Pancreas (tissue), 10 donors: Measurements from ENCODE around the gene H2BW2. TPM values are rescaled to one million over a fixed set of nuclear protein-coding genes. Genes with fewer than 3 reads are reported as not detected.
A peak's percentile ranks its signal among the peaks of the same experiment; 100 is the strongest.
"Not testable (repeated sequence)": the region's sequence is repeated elsewhere in the genome, so short reads cannot be mapped to it uniquely, and the experiment has no call there.

Experiments used
- ATAC-seq, 4 donors: fragments of 200-7000 bp; cut with Tn5 transposase; one replicate each; pipeline versions ENCODE4 v1.8.0 to v1.9.1; 2020; ENCODE audit warnings: mild to moderate bottlenecking in 4 of 4, moderate library complexity in 4 of 4
- DNase-seq, 6 donors: peaks; one replicate each; pipeline ENCODE4 v3.0.0-alpha.2; 2020
- FAIRE-seq: peaks from 2 replicates; lab custom pipeline; 2012; peaks lifted over from hg19 to GRCh38; lab: Jason Lieb, UNC
- H3K27ac ChIP-seq, 4 donors: fragments of 200-600 bp; sonication (generic); 1 replicate in 3 of 4; 2 replicates in 1 of 4; pipeline versions ENCODE4 v1.5.0 to v1.8.0; 2020
- H3K27me3 ChIP-seq, 4 donors: fragments of 200-600 bp; one replicate each; pipeline ENCODE4 v1.8.0; 2021
- H3K36me3 ChIP-seq, 3 donors: fragments of 200-600 bp; sonication (generic) in 1 of 3; one replicate each; pipeline versions ENCODE4 v1.5.0 to v1.8.0; 2020 to 2021
- H3K4me1 ChIP-seq, 3 donors: fragments of 200-600 bp; one replicate each; pipeline ENCODE4 v1.8.0; 2021
- H3K4me3 ChIP-seq, 4 donors: fragments of 200-600 bp; sonication (generic) in 2 of 4; one replicate each; pipeline versions ENCODE4 v1.5.0 to v1.8.0; 2020 to 2021
- H3K9me3 ChIP-seq, 4 donors: fragments of 200-600 bp; one replicate each; pipeline ENCODE4 v1.8.0; 2021
- WGBS, 2 donors: extraction: QIAGEN DNeasy Blood & Tissue Kit; methylation state at CpG; one replicate each; pipeline ENCODE4 v1.1.7; 2013; 5-methylcytosine and 5-hydroxymethylcytosine counted together
- intact Hi-C, 3 donors: fragments of 100-400 bp; cut with DNase I; formaldehyde crosslinking; loops; one replicate each; pipeline versions ENCODE4 v1.11.1 to v1.14.2; 2022
- polyA plus RNA-seq, 2 donors: library from polyadenylated mRNA; stranded (reverse); fragments of 200-250 nt; gene quantifications; one replicate each; pipeline ENCODE4 v1.2.3, GENCODE V29; 2013
- total RNA-seq, 6 donors: library from RNA; stranded (reverse); fragmentation: NEBNext Ultra II Directional in 4 of 6; extraction: Animal tissue kit (Norgen Biotek cat#: 25700) in 4 of 6; gene quantifications; one replicate each; pipeline versions ENCODE4 v1.2.1 to v1.2.4, GENCODE V29; 2021 to 2023
- TF ChIP-seq, protein P1 (sequence below), 4 donors: fragments of 200-600 bp; sonication (generic) in 3 of 4; IDR thresholded peaks; one replicate each; pipeline versions ENCODE4 v1.5.0 to v1.8.0; 2021; ENCODE audit warnings: antibody characterized with exemption in 4 of 4
- donor health status: healthy with polysubstance abuse.
- donor health status: DM: no; HTN: no; CAD: no; lungs with moderate emphysema.
- donor health status: DM: no; HTN: no; CAD: no.
- donor health status: control.
- donor health status: control.
- donor health status: Bipolar disorder and iron deficiency.
- donor health status: DM: yes; HTN: yes; CAD: no.
- donor health status: DM: no; HTN: no; CAD: no.
- donor health status: DM: no; HTN: no; CAD: no.
- donor health status: DM: yes; HTN: yes; CAD: no.

Gene H2BW2
- total and polyA plus RNA-seq, 8 donors = not detected

DNA sequence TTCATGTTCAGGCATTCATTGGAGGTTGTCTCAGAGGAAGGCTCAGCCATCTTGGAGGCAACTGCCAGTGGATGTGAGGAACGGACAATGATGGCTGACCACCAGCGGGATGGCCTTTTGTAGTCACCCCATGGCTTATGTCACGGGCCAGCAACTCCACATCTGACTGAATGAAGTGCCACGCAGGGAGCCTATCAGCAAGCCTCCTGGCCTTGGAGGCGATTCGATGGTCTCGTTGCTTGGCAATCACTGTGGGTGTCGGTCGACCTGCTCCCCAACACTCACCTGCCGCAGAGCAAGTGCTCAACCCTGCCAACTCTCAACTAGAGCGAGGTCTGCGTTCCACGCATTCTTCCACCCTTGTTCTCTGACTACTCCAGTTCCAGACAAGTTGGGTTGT is 7.4 kb downstream of the H2BW2 start:
- H3K27me3 ChIP-seq = no peaks in the 10 kb centered on the region
- ATAC-seq = no peak
- TF ChIP-seq, protein P1, sequence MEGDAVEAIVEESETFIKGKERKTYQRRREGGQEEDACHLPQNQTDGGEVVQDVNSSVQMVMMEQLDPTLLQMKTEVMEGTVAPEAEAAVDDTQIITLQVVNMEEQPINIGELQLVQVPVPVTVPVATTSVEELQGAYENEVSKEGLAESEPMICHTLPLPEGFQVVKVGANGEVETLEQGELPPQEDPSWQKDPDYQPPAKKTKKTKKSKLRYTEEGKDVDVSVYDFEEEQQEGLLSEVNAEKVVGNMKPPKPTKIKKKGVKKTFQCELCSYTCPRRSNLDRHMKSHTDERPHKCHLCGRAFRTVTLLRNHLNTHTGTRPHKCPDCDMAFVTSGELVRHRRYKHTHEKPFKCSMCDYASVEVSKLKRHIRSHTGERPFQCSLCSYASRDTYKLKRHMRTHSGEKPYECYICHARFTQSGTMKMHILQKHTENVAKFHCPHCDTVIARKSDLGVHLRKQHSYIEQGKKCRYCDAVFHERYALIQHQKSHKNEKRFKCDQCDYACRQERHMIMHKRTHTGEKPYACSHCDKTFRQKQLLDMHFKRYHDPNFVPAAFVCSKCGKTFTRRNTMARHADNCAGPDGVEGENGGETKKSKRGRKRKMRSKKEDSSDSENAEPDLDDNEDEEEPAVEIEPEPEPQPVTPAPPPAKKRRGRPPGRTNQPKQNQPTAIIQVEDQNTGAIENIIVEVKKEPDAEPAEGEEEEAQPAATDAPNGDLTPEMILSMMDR (IDR thresholded peaks at IDR 0.05) = no peak
- H3K9me3 ChIP-seq = no peaks in the 10 kb centered on the region
- DNase-seq = no peak
- no peak overlapping the region for H3K4me3 ChIP-seq
- FAIRE-seq = no peak
- no peaks in the 10 kb centered on the region for H3K4me1 ChIP-seq
- no peaks in the 10 kb centered on the region for H3K36me3 ChIP-seq
- intact Hi-C loops = no loop called here
- no peak overlapping the region for H3K27ac ChIP-seq
- 83 to 85% methylated on average over 13 of the region's 13 CpGs for WGBS, 2 donors

DNA sequence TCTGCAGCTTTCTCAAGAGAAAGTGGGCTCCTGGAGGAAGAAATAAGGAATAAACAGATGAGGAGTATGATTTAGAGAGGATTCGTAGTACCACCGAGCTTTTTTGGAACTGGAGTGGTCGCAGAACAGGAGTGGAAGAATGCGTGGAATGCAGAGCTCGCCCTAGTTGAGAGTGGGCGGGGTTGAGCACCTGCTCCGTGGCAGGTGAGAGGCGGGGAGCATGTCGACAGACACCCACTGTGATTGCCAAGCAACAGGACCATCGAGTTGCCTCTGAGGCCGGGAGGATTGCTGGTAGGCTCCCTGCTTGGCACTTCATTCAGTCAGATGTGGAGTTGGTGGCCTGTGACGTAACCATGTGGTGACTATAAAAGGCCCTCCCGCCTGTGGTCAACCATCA is 15.2 kb downstream of the H2BW2 start:
- H3K9me3 ChIP-seq, ATAC-seq, H3K4me1 ChIP-seq, intact Hi-C loops, H3K36me3 ChIP-seq, DNase-seq, H3K4me3 ChIP-seq, FAIRE-seq, H3K27me3 ChIP-seq, H3K27ac ChIP-seq: not testable (repeated sequence)
- no CpG with 5 or more reads among the region's 13 CpGs for WGBS, 2 donors

DNA sequence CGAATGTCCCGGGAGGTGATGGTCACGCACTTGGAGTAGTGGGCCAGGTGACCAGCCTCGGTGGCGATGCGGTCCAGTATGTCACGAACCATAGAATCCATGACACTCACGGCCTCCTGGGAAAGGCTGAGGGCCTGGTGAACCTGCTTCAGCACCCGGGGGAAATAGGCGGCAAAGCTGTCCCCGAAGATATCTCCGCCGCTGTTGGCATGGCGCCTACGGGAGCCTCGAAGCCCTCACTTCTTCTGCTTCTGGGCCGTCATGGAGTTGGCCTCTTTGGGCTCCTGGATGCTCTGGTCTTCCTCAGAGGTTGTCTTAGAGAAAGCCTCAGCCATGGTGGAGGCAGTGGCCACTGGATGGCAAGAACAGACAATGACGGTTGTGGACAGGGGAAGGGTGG is 22.9 kb downstream of the H2BW2 start:
- H3K27ac ChIP-seq, intact Hi-C loops, H3K27me3 ChIP-seq, H3K36me3 ChIP-seq, H3K9me3 ChIP-seq, FAIRE-seq, H3K4me1 ChIP-seq, H3K4me3 ChIP-seq, ATAC-seq: not testable (repeated sequence)
- DNase-seq = peak in 2 of 6 donors; percentile 22 to 50
- 84 to 88% methylated on average over 9 of the region's 18 CpGs for WGBS, 2 donors

DNA sequence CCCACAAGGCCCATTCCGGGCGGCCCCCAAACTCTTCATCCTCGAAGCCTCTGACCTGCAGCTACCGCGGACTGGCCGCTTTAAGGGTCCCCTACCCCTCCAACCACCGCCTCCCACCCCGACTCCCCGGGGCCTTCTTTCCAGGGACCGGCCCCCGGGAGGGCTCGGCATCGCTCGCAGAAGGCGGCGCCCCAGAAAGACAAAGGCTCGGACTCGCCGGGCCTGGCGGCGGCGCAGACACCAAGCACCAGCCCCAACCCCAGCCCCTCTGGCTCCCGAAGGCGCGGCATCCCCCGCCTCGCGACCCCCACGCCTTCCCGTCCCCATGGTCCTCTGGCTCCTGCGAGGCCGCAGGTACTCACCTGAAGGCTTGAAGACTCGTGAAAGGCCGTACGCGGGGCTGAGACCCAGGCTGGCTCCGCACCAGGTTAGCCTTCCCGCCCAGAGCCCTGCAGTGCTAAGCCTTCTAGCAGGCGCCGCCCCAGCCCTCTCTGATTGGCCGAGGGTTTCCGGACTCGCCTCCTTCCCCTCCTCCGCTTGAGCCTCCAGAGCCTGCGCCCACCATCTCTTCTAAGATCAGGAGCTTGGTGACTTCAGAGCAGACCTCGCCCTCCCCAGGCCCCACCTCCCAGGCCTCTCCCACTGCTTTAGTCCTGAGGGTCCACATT is 36.2 kb downstream of the H2BW2 start, which contains the start of gene TMSB15C:
TMSB15C (minus strand) TSS at position 459 of the 668 bp plus-strand sequence.
- DNase-seq, H3K36me3 ChIP-seq, H3K4me3 ChIP-seq, H3K4me1 ChIP-seq, H3K27ac ChIP-seq, FAIRE-seq, intact Hi-C loops, H3K9me3 ChIP-seq, H3K27me3 ChIP-seq: not testable (repeated sequence)
- peak; percentile 75 to 99 (median 96) for ATAC-seq
- WGBS, 2 donors = no CpG with 5 or more reads among the region's 46 CpGs

DNA sequence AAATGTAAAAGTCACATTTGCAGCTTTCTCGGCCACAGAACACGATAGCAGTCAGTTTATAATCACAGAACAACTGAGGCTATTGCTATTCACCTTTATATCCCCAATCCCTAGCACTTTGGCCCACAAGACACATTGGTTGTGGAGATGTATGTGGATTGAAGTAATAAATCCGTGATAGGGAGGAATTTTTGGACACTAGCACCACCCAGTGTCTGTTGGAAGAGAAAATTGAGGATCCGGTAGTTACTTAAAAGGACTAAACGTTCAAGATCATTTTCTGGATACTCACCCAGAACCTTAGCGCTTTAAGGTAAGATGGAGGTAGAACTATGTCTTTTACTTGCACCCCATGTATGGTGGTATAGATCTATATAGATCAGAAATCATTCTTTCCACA is 38.1 kb downstream of the H2BW2 start:
- H3K36me3 ChIP-seq, H3K9me3 ChIP-seq, FAIRE-seq, H3K27me3 ChIP-seq, DNase-seq, H3K27ac ChIP-seq, intact Hi-C loops, H3K4me1 ChIP-seq, H3K4me3 ChIP-seq: not testable (repeated sequence)
- WGBS, 2 donors = no CpG with 5 or more reads among the region's 6 CpGs
- ATAC-seq = peak in 1 of 4 donors; percentile 25

DNA sequence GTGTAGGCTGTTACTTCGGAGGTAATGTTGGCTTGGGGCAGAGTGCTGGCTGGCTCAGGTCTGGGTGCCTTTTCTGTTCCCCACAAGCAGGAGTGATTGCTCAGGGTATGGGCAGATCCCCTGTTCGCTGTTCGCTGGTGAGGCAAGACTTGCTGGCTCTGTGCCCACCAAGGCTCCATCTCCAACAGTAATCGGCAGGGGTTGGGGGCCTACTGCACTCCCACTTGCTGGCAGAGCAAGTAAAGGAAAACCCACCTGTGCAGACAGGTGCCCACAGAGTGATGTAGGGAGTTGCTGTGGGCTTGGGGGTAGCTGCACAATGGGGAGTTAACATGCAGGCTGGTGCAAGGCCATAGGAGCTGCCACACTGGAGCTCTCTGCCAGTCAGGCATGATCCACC is 44.3 kb downstream of the H2BW2 start:
- TF ChIP-seq, protein P1 (IDR thresholded peaks at IDR 0.05) = no peak
- H3K36me3 ChIP-seq = no peaks in the 10 kb centered on the region

More for the DNA sequence above, 44.3 kb downstream of the H2BW2 start:
- DNase-seq = peak in 2 of 6 donors; percentile 51 to 54
- no peak for ATAC-seq
- Histone ChIP-seq H3K4me3 (no peak overlapping the region), H3K4me1 (no peaks in the 10 kb centered on the region), H3K27ac (no peak overlapping the region), H3K27me3 (no peaks in the 10 kb centered on the region), H3K9me3 (no peaks in the 10 kb centered on the region)
- FAIRE-seq = no peak
- WGBS, 2 donors = 51 to 72% methylated on average over 3 to 4 of the region's 4 CpGs
- intact Hi-C loops = no loop called here
